ENCODE results near the gene SPRR2B. TPM values are rescaled to one million over a fixed set of nuclear protein-coding genes. Genes with fewer than 3 reads are reported as not detected.
"Not testable (repeated sequence)": the region's sequence is repeated elsewhere in the genome, so short reads cannot be mapped to it uniquely, and the experiment has no call there.

Gene SPRR2B
- polyA plus RNA-seq (2012; ENCODE audit: low read depth, missing spikeins): not detected

DNA sequence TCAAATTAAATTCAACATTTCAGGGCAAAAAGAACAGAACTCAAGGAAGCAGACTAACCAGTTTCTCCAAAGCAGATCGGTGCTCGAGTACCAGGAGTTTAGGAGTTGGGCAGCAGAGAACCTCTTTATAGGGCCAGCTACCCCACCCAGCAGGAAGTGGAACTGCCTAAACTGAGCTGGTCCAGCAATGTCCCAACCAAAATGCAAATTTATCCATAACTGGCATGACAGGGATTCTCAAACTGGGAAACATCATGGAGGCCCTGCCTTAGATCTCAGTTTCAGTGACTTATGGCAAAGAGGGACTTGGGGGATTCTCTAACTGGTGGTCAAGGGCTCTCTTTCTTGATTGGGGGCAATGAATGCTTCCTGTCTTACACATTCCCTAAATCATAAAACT lies at the start of gene SPRR2B:
SPRR2B (minus strand) TSS at position 101 of the 400 bp plus-strand sequence. CDS start 772 bp downstream, outside the sequence.
- FAIRE-seq: no peak
- no peak for TF ChIP-seq PAX5 (IDR thresholded peaks at IDR 0.05; ENCODE audit: insufficient read depth, low read length, severe bottlenecking)
- TF ChIP-seq SPI1 (IDR thresholded peaks at IDR 0.05; ENCODE audit: low read depth, low read length): no peak
- TF ChIP-seq POU2F2 (IDR thresholded peaks at IDR 0.05; ENCODE audit: low read depth, low read length): no peak
- no peak for TF ChIP-seq TAF1 (IDR thresholded peaks at IDR 0.05; ENCODE audit: low read depth, low read length)
- TF ChIP-seq POLR2AphosphoS5 (IDR thresholded peaks at IDR 0.05; ENCODE audit: low read depth, low read length): no peak
- no peak for TF ChIP-seq POLR2A (IDR thresholded peaks at IDR 0.05; ENCODE audit: low read depth, low read length)
- DNase-seq (ENCODE audit: insufficient read length, low spot score): no peak

DNA sequence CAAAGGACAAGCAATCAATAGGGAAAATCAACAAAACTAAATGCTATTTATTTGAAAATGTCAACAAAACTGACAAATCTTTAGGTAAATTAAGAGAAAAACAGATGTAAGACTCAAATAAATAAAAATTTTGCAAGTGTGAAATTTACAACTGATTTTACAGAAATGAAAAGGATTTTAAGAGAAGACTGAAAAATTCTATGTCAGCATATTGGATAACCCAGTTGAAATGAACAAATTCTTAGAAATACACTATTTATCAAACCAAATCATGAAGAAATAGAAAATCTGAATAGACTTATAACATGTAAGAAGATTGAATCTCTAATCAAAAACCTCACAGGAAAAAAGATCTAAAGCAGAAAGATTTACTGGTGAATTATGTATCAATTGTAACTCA lies 49.5 kb upstream of the SPRR2B start:
- DNase-seq (ENCODE audit: insufficient read length, low spot score): no peak
- FAIRE-seq: no peak
- TF ChIP-seq POLR2A (IDR thresholded peaks at IDR 0.05; ENCODE audit: low read depth, low read length): no peak
- TF ChIP-seq POLR2AphosphoS5 (IDR thresholded peaks at IDR 0.05; ENCODE audit: low read depth, low read length): no peak
- TF ChIP-seq POU2F2 (IDR thresholded peaks at IDR 0.05; ENCODE audit: low read depth, low read length): no peak
- TF ChIP-seq TAF1 (IDR thresholded peaks at IDR 0.05; ENCODE audit: low read depth, low read length): no peak
- TF ChIP-seq PAX5 (IDR thresholded peaks at IDR 0.05; ENCODE audit: insufficient read depth, low read length, severe bottlenecking): no peak
- no peak for TF ChIP-seq SPI1 (IDR thresholded peaks at IDR 0.05; ENCODE audit: low read depth, low read length)

DNA sequence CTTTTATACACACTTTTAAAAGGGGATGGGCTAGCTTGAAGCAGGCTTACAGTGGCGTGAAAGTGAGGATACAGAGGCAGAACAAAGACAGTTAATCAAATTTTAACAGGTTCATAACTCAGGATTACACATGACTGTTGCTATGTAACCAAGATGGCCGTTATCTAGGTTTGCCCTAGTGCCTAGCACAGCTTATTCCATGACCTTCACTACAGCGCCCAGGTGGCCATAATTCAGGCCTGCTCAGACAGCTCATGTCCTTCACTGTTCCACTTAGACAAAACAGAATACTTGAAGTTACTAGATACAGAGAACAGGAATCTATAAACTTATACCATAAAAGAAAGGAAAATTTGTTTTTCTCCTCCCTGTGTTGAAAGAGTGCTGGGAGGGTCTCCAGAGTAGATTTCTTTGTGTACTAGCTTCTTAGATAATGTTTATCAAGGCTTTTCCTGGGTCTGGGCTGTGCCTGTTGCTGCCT lies 48.1 kb upstream of the SPRR2B start:
- peak; percentile 28 for FAIRE-seq
- DNase-seq (ENCODE audit: insufficient read length, low spot score): no peak
- TF ChIP-seq PAX5 (IDR thresholded peaks at IDR 0.05; ENCODE audit: insufficient read depth, low read length, severe bottlenecking) (no peak), POLR2AphosphoS5 (IDR thresholded peaks at IDR 0.05; ENCODE audit: low read depth, low read length) (no peak), TAF1 (IDR thresholded peaks at IDR 0.05; ENCODE audit: low read depth, low read length) (no peak), POU2F2 (IDR thresholded peaks at IDR 0.05; ENCODE audit: low read depth, low read length) (no peak)

GRCh38 chr1:153115264-153115663 lies 43.9 kb upstream of the SPRR2B start:
- FAIRE-seq: not testable (repeated sequence)

GRCh38 chr1:153113416-153113815 lies 42.0 kb upstream of the SPRR2B start, which contains the start of gene SPRR2F:
SPRR2F (minus strand) TSS chr1:153113516; CDS start chr1:153112733, 783 bp downstream.
- DNase-seq (ENCODE audit: insufficient read length, low spot score) (no peak), FAIRE-seq (no peak)
- TF ChIP-seq POU2F2 (IDR thresholded peaks at IDR 0.05; ENCODE audit: low read depth, low read length): no peak
- TF ChIP-seq TAF1 (IDR thresholded peaks at IDR 0.05; ENCODE audit: low read depth, low read length): no peak
- TF ChIP-seq POLR2A (IDR thresholded peaks at IDR 0.05; ENCODE audit: low read depth, low read length): no peak
- no peak for TF ChIP-seq SPI1 (IDR thresholded peaks at IDR 0.05; ENCODE audit: low read depth, low read length)
- TF ChIP-seq POLR2AphosphoS5 (IDR thresholded peaks at IDR 0.05; ENCODE audit: low read depth, low read length): no peak
- no peak for TF ChIP-seq PAX5 (IDR thresholded peaks at IDR 0.05; ENCODE audit: insufficient read depth, low read length, severe bottlenecking)

More at GRCh38 chr1:153115264-153115663, 43.9 kb upstream of the SPRR2B start:
- not testable (repeated sequence) for DNase-seq (ENCODE audit: insufficient read length, low spot score)

DNA sequence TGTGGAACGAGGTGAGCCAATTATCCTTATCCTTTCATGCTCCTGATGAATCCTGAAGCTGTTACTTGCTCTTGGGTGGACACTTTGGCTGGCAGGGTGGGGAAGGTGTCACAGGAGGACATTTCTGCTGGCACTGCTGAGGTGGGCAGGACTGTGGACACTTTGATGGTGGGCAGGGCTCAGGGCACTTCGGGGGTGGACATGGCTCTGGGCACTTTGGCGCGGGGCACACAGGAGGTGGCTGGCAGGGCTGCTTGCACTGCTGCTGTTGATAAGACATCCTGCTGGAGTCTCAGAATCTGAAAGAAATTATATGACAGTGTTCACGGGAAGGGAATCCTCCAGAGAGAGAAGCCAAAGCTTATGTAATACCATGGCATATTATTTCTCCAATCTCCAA lies 41.0 kb upstream of the SPRR2B start:
- not testable (repeated sequence) for DNase-seq (ENCODE audit: insufficient read length, low spot score); FAIRE-seq

- no peak for DNase-seq (ENCODE audit: insufficient read length, low spot score)
Observed at GRCh38 chr1:153100245-153100644, 28.8 kb upstream of the SPRR2B start.

GRCh38 chr1:153099461-153100045 lies 28.1 kb upstream of the SPRR2B start:
- FAIRE-seq (no peak), DNase-seq (ENCODE audit: insufficient read length, low spot score) (no peak)
- TF ChIP-seq SPI1 (IDR thresholded peaks at IDR 0.05; ENCODE audit: low read depth, low read length) (no peak), POLR2AphosphoS5 (IDR thresholded peaks at IDR 0.05; ENCODE audit: low read depth, low read length) (no peak), POU2F2 (IDR thresholded peaks at IDR 0.05; ENCODE audit: low read depth, low read length) (no peak), PAX5 (IDR thresholded peaks at IDR 0.05; ENCODE audit: insufficient read depth, low read length, severe bottlenecking) (no peak), TAF1 (IDR thresholded peaks at IDR 0.05; ENCODE audit: low read depth, low read length) (no peak), POLR2A (IDR thresholded peaks at IDR 0.05; ENCODE audit: low read depth, low read length) (no peak)

More at GRCh38 chr1:153100245-153100644, 28.8 kb upstream of the SPRR2B start:
- TF ChIP-seq POLR2A (IDR thresholded peaks at IDR 0.05; ENCODE audit: low read depth, low read length) (no peak), PAX5 (IDR thresholded peaks at IDR 0.05; ENCODE audit: insufficient read depth, low read length, severe bottlenecking) (no peak), POLR2AphosphoS5 (IDR thresholded peaks at IDR 0.05; ENCODE audit: low read depth, low read length) (no peak)
- no peak for FAIRE-seq

- DNase-seq (ENCODE audit: insufficient read length, low spot score) (no peak), FAIRE-seq (no peak)
- TF ChIP-seq TAF1 (IDR thresholded peaks at IDR 0.05; ENCODE audit: low read depth, low read length) (no peak), PAX5 (IDR thresholded peaks at IDR 0.05; ENCODE audit: insufficient read depth, low read length, severe bottlenecking) (no peak), POLR2A (IDR thresholded peaks at IDR 0.05; ENCODE audit: low read depth, low read length) (no peak), SPI1 (IDR thresholded peaks at IDR 0.05; ENCODE audit: low read depth, low read length) (no peak), POLR2AphosphoS5 (IDR thresholded peaks at IDR 0.05; ENCODE audit: low read depth, low read length) (no peak), POU2F2 (IDR thresholded peaks at IDR 0.05; ENCODE audit: low read depth, low read length) (no peak)
Observed at GRCh38 chr1:153095764-153096163, 24.4 kb upstream of the SPRR2B start.

GRCh38 chr1:153094426-153094825 lies 23.0 kb upstream of the SPRR2B start, which contains the start of gene SPRR2E:
SPRR2E (minus strand) TSS chr1:153094526; CDS start chr1:153093751, 775 bp downstream.
- FAIRE-seq (no peak), DNase-seq (ENCODE audit: insufficient read length, low spot score) (no peak)
- TF ChIP-seq POLR2A (IDR thresholded peaks at IDR 0.05; ENCODE audit: low read depth, low read length) (no peak), PAX5 (IDR thresholded peaks at IDR 0.05; ENCODE audit: insufficient read depth, low read length, severe bottlenecking) (no peak), POLR2AphosphoS5 (IDR thresholded peaks at IDR 0.05; ENCODE audit: low read depth, low read length) (no peak), SPI1 (IDR thresholded peaks at IDR 0.05; ENCODE audit: low read depth, low read length) (no peak), TAF1 (IDR thresholded peaks at IDR 0.05; ENCODE audit: low read depth, low read length) (no peak), POU2F2 (IDR thresholded peaks at IDR 0.05; ENCODE audit: low read depth, low read length) (no peak)

All from GM12891 (cell line).